SK-MEL-5 (cell line): ENCODE results near the gene INTS6L. TPM values are rescaled to one million over a fixed set of nuclear protein-coding genes. Genes with fewer than 3 reads are reported as not detected.
"Not testable (repeated sequence)": the region's sequence is repeated elsewhere in the genome, so short reads cannot be mapped to it uniquely, and the experiment has no call there.

Experiments
- DNase-seq: peaks from one replicate; pipeline ENCODE4 v3.0.0-alpha.2; 2016; ENCODE audit warnings: low read depth, low spot score
- in situ Hi-C: cut with HindIII; loops from 2 replicates; pipeline ENCODE4 v1.10.0; 2016; ENCODE audit warnings: low sequenced_read_pairs, high pct_unique_total_duplicates, low pct_unique_long_range_greater_than_20kb
- total RNA-seq: library from RNA; depleted of rRNA; stranded (reverse); fragments of >200 nt; shearing (Covaris generic); gene quantifications from 2 replicates; pipeline ENCODE4 v1.2.3, GENCODE V29; 2014; rRNA removed

Gene INTS6L
- total RNA-seq, 1 experiment from 2014 or later = 6.6 TPM

DNA sequence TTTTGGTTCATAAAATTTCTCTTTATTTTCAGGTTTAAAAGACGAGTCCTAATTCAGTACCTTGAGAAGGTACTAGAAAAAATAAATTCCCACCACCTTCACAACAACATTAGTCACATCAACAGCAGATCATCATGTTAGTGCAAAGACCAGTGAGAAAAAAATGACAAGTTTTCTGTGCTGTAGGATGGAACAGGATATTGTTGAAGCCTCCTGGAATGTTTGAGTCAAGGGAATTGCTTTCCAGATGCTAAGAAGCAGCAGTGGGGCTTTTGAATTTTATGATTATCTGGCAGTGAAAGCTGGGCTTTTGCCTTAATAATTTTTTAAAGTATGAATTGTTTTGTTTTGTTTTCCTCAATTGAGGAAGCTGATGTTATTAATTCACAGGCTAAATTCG, 61.0 kb downstream of the INTS6L start:
- DNase-seq = no peak
- in situ Hi-C loops = no loop called here

DNA sequence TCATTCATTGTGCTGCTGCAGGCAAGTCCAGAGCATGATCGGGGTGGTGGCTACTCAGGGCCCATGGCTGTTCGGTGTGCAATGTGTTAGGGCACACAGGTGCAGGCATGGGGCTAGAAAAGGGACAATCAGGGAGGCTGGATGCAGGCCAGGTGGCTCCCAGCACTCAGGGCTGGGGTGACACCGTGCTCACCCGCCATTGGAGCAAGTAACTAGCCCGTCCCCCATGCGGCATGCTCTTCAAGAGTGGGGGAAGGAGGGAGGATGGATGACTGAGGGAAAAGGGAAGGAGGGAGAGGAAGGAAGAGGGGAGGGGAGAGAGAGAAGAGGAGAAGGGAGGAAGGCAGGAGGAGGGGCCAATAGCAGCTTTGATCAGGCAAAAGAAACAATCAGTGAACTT, 64.7 kb downstream of the INTS6L start:
- no peak for DNase-seq
- in situ Hi-C loops = no loop called here

DNA sequence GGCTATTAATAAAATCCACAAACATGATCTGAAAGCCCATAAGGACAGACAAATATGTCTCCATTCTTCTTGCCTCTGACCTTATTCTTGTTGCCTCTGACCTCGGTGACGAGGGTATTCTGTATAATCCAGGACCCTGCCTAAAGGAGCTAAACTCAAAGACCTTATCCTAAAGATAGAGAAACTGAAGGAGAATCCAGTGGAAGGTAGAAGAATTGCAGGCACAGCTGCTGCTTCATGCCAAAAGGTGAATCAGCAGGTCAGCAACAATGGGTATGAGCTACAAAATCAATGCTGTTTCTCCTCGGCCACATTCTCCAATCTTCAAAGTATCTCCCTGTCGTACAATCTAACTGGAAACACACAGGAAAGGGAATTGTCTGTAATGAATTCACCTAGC, 71.4 kb downstream of the INTS6L start:
- no peak for DNase-seq
- in situ Hi-C loops = no loop called here

DNA sequence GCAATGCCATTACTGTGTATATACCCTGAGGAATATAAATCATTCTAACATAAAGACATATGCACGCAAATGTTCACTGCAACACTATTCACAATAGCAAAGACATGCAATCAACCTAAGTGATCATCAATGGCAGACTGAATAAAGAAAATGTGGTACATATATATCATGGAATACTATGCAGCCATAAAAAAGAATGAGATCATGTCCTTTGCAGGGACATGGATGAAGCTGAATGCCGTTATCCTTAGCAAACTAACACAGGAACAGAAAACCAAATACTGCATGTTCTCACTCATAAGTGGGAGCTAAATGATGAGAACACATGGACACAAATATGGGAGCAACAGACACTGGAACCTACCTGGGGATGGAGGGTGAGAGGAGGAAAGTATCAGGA, 73.6 kb downstream of the INTS6L start:
- DNase-seq, in situ Hi-C loops: not testable (repeated sequence)

DNA sequence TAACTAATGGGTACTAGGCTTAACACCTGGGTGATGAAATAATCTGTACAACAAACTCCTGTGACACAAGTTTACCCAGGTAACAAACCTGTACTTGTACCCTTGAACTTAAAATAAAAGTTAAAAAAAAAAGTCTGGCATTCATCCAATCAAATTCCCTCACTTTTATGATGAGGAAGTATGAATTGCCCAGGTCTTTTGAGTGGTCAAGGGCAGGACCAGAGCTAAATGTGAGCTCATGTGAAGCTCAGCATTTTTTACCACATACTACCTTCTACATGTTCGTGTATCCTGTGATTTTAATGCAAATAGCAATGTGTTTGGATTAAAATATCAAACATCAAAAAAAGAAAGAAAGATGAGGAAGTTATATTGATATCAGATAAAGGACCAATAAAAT, 74.0 kb downstream of the INTS6L start:
- in situ Hi-C loops, DNase-seq: not testable (repeated sequence)

DNA sequence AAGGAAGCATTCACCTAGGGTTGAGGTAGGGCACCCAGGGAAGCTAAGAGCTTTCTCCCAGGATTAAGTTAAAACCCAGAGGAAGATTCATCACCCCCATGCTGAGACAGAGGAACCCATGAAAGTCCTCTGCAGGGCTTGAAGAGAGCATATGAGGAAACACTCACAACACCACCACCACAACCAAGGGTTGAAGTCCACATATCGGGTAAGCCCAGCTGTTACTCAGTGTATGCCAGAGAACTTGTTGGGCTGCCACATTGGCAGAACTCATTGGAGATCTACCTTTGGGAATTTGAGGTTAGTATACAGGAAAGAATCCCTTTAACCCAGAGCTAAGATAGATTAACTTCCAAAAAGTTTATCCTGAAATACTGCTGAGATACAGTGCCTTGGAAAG, 75.1 kb downstream of the INTS6L start:
- no peak for DNase-seq
- in situ Hi-C loops = no loop called here

DNA sequence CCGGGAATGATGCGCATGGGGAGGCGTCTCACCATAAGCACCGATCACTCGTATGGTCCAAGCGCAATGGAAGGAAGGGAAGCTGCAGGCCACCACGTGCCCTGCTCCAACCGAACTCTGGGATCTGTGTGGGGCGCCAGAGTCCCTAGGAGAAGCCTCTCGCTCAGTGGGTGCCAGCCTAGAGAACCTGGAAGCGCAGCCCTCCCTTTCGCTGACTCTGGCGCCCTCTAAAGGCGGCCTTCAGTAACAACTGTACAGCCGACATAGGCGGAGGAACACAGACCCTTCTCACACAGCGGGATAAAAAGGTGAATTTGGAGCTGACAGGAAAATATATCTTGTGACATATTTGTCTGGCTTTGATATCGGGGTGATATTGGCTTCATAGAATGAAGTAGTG, 76.0 kb downstream of the INTS6L start:
- in situ Hi-C loops = no loop called here
- DNase-seq = peak; percentile 71

DNA sequence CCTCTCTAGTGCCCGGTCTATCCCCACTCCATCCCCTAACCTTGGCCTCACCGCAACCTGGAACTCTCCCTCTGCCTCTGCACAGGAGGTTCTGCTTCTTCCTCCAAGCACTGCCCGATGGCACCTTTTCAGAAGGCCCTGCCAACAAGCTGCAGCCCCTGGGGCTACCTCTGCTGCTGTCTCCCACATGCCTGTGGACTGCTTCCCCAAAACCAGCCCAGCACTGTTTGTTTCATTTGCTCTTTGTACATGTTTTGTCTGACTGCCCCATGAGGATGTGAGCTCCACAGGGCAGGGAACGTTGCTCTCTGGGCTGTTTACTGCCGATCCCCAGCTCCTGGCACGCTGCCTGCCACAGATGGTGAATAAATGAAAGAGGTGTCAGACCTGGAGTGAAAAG, 85.4 kb downstream of the INTS6L start:
- no peak for DNase-seq
- in situ Hi-C loops = no loop called here

DNA sequence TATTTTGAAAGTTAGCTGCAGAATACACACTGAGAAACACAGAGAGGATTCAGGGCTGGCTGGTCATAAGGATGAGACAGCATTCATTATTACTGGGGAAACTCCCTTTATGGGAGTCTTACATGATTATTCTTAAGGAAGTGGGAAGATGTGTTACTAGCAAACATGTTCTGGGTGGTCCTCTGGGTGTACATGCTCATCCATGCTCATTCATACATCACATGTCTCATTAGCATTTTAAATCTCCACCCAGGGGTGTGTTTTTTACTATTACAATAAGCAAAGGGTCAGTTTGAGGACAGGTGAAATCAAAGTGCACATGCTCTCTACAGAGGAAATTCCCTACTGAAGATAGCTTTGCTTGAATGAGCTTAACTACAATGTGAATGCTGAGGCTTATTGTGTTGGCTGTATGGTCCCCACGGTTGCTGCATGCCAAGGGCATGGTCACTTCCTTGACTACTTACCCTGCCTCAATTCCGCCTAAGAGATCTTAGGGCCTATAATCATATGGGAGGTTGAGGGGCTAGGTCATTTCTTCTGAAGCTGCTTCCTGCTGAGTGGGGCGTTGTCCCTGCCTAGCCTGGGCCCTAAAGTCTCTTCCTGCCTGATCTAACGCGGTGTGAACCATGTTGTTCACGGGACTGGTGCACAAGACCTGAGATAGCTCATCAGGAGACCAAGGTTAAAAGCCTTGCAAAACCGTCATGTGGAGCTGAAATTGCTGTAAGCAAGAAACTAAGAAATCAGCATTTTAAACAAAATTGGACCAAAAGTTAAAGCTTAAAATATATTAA, 104.1 kb downstream of the INTS6L start:
- DNase-seq, in situ Hi-C loops: not testable (repeated sequence)

DNA sequence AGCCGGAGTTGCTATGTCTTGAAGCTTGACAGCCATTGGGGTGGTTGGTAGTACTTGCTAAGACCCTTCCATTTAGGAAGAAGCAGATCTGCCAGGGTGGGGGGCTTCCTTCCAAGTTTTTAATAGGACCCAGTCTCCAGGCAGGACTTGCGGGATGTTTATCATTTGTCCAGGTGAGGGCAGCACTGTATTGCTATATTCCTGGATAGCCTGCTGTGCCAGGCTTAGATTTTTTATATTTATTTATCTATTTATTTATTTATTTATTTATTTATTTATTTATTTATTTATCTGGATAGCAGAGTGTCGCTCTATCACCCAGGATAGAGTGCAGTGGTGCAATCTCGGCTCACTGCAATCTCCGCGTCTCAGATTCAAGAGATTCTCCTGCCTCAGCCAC, 105.5 kb downstream of the INTS6L start:
- DNase-seq = peak; percentile 53
- in situ Hi-C loops = no loop called here

DNA sequence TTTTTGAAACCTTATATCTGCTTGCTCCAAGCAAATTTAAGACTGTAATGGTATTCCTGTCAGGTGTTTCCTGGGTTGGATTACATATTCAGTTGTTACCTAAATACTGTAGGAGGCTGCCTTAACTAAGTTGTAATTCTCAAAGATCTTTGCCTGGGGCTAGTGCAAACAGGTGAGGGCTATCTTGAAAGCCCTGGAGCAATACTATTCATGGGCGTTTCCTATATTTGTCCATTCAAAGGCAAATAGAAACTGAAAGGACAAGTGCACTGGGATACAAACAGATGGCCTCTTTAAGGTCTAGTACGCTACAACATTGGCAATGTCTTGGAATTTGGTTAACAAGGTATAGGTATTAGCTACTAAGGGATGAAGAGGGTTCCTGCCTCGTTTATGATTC, 108.9 kb downstream of the INTS6L start:
- in situ Hi-C loops = no loop called here

More for the DNA sequence above, 108.9 kb downstream of the INTS6L start:
- no peak for DNase-seq

Other genes starting within 250 kb of the INTS6L start
- gene ETDC, start 211.2 kb upstream of the INTS6L start, total RNA-seq = not detected in 2 replicates
- gene ZNF75D, start 176.6 kb upstream of the INTS6L start, total RNA-seq = 1.4 and 1.7 TPM in 2 replicates
- 11.3 and 11.8 TPM in 2 replicates for gene ZNF449, start 175.9 kb upstream of the INTS6L start, total RNA-seq
- 0.03 TPM in 1 of 2 replicates, not detected in the other for gene SMIM10L2A, start 98.7 kb upstream of the INTS6L start, total RNA-seq
- 2.4 and 2.8 TPM in 2 replicates for gene CT45A1, start 193.0 kb downstream of the INTS6L start, total RNA-seq
- 54.6 and 61.6 TPM in 2 replicates for gene CT45A3, start 247.5 kb downstream of the INTS6L start, total RNA-seq